HG02973 (cell line): ENCODE measurements around the gene PPM1J.
A peak's percentile ranks its signal among the peaks of the same experiment; 100 is the strongest.
"Not testable (repeated sequence)": the region's sequence is repeated elsewhere in the genome, so short reads cannot be mapped to it uniquely, and the experiment has no call there.

Experiments
- ATAC-seq: cut with Tn5 transposase; IDR thresholded peaks from one replicate; pipeline ENCODE4 v1.9.1; 2021; ENCODE audit warnings: moderate library complexity; ENCODE audit not compliant: unreplicated experiment

Gene PPM1J

GRCh38 chr1:112722601-112723510, 7.7 kb upstream of the PPM1J start:
- no peak for ATAC-seq

- ATAC-seq, result no peak
Observed at GRCh38 chr1:112721966-112722524, 6.9 kb upstream of the PPM1J start.

- ATAC-seq, result not testable (repeated sequence)
Observed at GRCh38 chr1:112721294-112721693, 6.2 kb upstream of the PPM1J start.

DNA sequence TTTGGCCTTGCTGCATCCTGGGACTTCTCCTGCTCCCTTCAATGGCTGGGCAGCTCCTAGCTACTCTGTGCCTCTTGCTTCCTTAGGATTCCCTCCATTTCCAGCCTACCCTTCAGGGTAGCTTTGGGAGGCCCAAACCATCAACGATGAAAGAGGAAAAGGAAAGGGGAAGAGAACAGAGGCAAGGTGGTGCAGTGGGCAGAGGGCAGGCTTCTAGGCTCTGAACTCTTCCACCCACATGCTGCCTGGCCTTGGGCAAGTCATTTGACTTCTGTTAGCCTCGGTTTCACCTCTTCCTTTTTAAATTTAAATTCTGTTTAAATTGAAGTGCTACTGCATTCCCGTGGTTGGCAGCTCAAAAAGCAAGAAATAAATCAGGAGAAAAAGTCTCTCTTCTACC, 5.7 kb upstream of the PPM1J start:
- no peak for ATAC-seq

- no peak for ATAC-seq
Observed at GRCh38 chr1:112719706-112720105, 4.6 kb upstream of the PPM1J start.

DNA sequence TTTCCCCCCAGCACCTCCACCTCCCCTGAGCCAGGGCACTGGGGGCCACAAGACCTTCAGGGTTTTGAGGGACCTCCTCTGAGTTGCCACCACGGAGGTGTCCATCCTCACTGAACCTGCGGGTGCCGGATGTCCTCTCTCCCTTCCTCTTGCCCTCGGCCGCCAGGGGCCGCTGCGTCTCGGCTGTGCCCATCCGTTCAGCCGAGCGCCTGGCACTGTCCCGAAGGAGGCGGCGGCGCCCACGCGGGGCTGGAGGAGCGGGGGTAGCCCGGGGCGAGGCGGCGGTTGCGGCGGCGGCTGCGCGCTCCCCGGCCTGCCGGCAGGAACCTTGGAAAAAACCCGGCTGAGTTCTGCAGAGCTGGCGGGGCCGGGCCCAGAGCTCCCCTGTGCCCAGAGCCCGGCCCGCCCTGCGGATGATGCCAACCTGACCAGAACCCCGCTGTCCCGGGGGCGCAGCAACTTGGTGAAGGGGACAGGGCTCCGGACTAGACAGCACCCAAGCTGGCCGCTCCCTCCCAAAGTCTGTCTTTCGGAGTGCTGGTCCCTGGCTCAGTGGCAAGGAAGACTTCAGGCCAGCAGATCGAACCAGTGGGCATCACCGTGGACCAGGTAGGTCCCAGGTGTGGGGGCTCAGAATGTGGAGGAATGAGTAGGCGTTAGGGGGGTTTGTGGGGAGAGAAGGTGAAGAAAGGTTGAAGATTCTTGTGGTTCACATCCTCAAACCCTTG, 3.7 kb upstream of the PPM1J start:
- ATAC-seq, result no peak

GRCh38 chr1:112717263-112717873, 2.2 kb upstream of the PPM1J start:
- ATAC-seq, result no peak

DNA sequence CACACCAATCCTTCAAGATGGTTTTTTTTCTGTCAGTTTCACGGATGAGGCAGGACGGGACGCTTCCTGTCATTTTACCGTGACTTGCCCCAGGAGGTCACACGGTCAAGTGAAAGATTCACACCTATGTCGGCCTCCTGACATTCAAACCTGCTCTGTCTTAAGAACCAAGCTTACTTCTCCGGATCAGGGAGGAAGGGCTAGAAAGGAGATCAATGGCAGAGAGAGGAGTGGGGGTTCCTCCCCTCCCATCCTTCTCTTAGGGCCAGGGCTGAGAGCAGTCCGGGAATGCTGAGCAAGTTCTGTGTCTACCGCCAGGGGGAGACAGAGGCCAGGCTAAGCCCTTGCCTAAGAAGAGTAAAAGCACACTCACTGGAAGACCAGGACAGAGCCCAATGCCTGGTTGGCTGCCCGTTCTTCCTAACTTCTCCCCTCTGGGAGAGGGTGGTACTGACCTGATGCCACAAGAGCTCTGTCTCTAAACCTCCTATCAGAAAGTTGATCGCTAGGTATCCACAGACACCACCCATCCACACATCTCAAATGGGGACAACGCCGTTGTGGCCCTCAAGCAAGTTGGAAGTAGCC, 1.1 kb upstream of the PPM1J start:
- ATAC-seq, result peak; percentile 31

- ATAC-seq, result peak; percentile 6
Observed at GRCh38 chr1:112714313-112715263, 544 bp downstream of the PPM1J start.

DNA sequence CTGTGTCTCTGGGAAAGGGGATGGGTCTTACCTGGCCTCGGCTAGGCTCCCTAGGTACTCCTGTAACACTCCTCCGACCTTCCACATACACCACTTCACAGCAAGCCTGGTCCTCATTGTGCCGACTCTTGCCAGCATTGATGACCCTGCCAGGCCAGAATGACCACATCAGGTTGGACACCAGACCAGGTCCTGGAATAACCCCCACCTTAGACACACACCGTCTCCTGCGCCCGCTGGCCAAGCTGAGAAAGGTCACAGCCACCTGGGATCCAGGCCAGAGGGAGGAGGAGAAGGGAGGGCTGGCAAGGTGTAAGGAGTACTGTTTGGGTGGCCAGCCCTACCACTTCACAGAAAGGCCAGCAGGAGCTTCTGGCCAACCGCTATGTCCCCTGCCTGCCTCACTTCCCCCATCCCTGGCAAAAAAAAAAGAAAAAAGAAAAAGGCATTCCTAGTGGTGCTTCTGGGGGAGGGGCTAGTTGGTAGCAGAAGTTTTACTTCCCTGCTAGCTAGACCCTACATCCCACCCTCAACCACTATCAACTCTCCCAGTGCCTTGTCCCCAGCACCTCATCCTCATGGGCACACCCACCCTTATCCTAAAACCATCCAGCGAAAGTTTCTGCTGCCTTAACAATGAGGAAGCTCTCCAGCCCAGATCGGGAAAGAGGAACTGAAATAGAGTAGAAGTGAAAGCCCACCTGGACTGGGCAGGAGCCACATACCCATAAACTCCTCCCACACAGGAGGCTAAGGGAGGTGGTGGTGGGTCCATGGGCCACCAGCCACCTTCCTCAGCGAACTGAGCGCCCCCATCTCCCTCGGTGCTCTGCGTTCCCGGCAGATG, 1.4 kb downstream of the PPM1J start:
- no peak for ATAC-seq

GRCh38 chr1:112712701-112713128, 2.4 kb downstream of the PPM1J start:
- ATAC-seq, result no peak

- no peak for ATAC-seq
Observed at GRCh38 chr1:112712191-112712590, 2.9 kb downstream of the PPM1J start.

DNA sequence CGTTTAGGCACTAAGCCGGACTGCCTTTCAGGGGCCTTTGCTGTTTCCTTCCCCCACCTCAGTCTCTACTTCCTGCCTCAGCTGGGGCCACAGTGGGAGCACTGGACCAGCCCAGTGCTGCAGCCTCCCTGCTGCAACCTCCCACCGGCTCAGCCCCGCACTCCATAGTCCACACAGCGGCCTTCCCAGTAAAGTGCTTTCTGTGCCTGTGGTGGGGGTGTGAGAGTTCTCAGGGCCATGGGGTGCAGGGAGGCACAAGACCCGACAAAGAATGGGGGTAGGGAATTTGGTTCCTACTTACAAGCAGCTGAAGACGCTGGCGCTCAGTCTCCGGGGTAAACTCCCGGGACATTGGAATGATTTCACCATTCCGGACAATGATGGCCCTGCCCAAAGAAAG, 3.5 kb downstream of the PPM1J start:
- no peak for ATAC-seq

DNA sequence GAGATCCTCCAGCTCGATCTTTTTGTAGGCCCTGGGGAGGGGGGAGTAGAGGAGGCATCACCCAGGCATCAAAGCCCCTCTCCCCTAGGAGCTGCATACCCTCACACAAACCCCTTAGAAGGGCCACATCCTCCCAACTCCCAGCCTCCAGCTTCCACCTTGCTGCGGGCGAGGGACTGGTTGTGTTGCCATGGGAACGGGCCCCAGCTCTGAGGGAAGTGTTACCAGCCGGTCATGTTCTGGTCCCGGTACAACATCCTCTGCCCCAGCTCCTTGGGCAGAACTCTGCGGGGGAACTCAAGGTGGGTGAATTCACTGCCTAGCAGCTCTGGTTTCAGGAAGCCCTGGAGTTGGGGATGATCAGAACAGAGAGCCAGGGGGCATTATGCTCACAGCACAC, 4.1 kb downstream of the PPM1J start:
- no peak for ATAC-seq

- ATAC-seq, result no peak
Observed at GRCh38 chr1:112710586-112710985, 4.5 kb downstream of the PPM1J start.

DNA sequence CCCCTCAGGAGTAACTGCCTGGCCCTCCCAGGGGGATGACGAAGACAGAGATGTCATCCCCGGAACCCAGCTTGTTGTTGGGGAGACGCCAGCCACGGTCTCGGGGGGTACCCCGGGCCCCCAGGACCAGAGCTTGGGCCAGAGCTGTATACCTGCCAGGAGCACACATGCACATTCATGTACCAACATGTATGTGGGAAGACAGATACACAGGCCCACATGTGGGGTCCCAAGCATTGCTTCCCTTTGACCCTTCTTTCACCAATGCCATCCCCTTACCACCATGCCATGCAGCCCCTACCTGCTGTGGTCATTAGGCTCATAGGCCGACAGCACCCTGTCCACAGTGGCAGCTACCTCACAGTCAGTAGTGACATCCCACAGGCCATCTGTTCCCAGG, 5.0 kb downstream of the PPM1J start:
- no peak for ATAC-seq

DNA sequence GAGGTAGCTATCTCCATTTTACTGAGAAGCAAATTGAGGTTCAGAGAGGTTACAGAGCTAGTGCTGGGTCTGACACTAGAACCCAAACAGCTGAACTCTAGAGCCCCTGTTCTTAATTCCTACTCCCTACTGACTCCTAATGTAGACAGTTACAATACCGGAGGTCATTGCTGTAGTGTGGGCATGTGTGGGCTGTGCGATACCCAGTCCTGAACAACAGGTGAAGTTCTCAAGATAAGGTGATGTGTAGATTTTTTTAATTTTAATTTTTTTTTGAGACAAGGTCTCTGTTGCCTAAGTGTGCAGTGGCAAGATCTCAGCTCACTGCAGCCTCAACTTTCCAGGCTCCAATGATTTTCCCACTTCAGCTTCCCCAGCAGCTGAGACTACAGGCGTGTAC, 6.6 kb downstream of the PPM1J start:
- no peak for ATAC-seq

- no peak for ATAC-seq
Observed at GRCh38 chr1:112708002-112708448, 7.1 kb downstream of the PPM1J start.
